HG02943 (cell line): ENCODE measurements around the gene GJA10.
"Not testable (repeated sequence)": the region's sequence is repeated elsewhere in the genome, so short reads cannot be mapped to it uniquely, and the experiment has no call there.

Experiments used
- ATAC-seq: cut with Tn5 transposase; IDR thresholded peaks from one replicate; pipeline ENCODE4 v1.9.1; 2021; ENCODE audit warnings: mild to moderate bottlenecking, low read depth, moderate library complexity; ENCODE audit not compliant: unreplicated experiment

GJA10 gene

GRCh38 chr6:89894169-89894568 lies at the start of gene GJA10:
Gene GJA10, plus strand, starts transcription at chr6:89894469. Its CDS starts 0 bp downstream, at chr6:89894469.
- no peak for ATAC-seq

- ATAC-seq: not testable (repeated sequence)
Observed at GRCh38 chr6:89847513-89847912, 46.8 kb upstream of the GJA10 start.

GRCh38 chr6:89853068-89853467 lies 41.2 kb upstream of the GJA10 start:
- ATAC-seq: no peak

- ATAC-seq: no peak
Observed at GRCh38 chr6:89858041-89858440, 36.2 kb upstream of the GJA10 start.

GRCh38 chr6:89859744-89860143 lies 34.5 kb upstream of the GJA10 start:
- no peak for ATAC-seq

- ATAC-seq: peak; percentile 55
Observed at GRCh38 chr6:89862273-89862672, 32.0 kb upstream of the GJA10 start.

- no peak for ATAC-seq
Observed at GRCh38 chr6:89862698-89863097, 31.6 kb upstream of the GJA10 start.

- ATAC-seq: no peak
Observed at GRCh38 chr6:89866024-89866678, 28.1 kb upstream of the GJA10 start.

- no peak for ATAC-seq
Observed at GRCh38 chr6:89873721-89874120, 20.5 kb upstream of the GJA10 start.

GRCh38 chr6:89874438-89874837 lies 19.8 kb upstream of the GJA10 start:
- no peak for ATAC-seq

GRCh38 chr6:89886378-89887120 lies 7.7 kb upstream of the GJA10 start:
- no peak for ATAC-seq

- ATAC-seq: no peak
Observed at GRCh38 chr6:89887452-89888137, 6.7 kb upstream of the GJA10 start.

GRCh38 chr6:89888138-89888514 lies 6.1 kb upstream of the GJA10 start:
- no peak for ATAC-seq

GRCh38 chr6:89888871-89889270 lies 5.4 kb upstream of the GJA10 start:
- ATAC-seq: no peak

- ATAC-seq: not testable (repeated sequence)
Observed at GRCh38 chr6:89890845-89891528, 3.3 kb upstream of the GJA10 start.

- not testable (repeated sequence) for ATAC-seq
Observed at GRCh38 chr6:89892577-89892976, 1.7 kb upstream of the GJA10 start.

GRCh38 chr6:89895276-89895874 lies 1.1 kb downstream of the GJA10 start:
- ATAC-seq: no peak

GRCh38 chr6:89910001-89910901 lies 16.0 kb downstream of the GJA10 start:
- not testable (repeated sequence) for ATAC-seq

GRCh38 chr6:89910902-89911240 lies 16.6 kb downstream of the GJA10 start:
- ATAC-seq: no peak
